H1 (cell line): ENCODE data around the gene COL2A1.

Source experiments
- POLR2AphosphoS5 ChIP-seq: IDR thresholded peaks from 2 replicates; pipeline ENCODE4 v1.6.1; 2011; ENCODE audit warnings: low read depth, low read length
- TEAD4 ChIP-seq: IDR thresholded peaks from 2 replicates; pipeline ENCODE4 v1.6.1; 2012; ENCODE audit warnings: low read depth, low read length, inconsistent platforms, mixed read lengths
- YY1 ChIP-seq: IDR thresholded peaks from 2 replicates; pipeline ENCODE4 v1.6.1; 2011; ENCODE audit warnings: low read depth, mild to moderate bottlenecking, low read length
- TF ChIP-seq, protein P1 (sequence below), 3 experiments: IDR thresholded peaks; 1 replicate in 2 of 3; 2 replicates in 1 of 3; pipeline versions ENCODE4 v1.5.1 to v1.6.1; 2011; ENCODE audit warnings: low read length in 3 of 3, mild to moderate bottlenecking in 3 of 3, inconsistent platforms in 2 of 3, low read depth in 1 of 3, moderate library complexity in 1 of 3; ENCODE audit not compliant: insufficient read depth in 1 of 3; ENCODE audit errors: control extremely low read depth in 1 of 3
- TF ChIP-seq, protein P2 (sequence below): IDR thresholded peaks from 2 replicates; pipeline ENCODE4 v1.6.1; 2012; ENCODE audit warnings: low read length, inconsistent platforms

DNA sequence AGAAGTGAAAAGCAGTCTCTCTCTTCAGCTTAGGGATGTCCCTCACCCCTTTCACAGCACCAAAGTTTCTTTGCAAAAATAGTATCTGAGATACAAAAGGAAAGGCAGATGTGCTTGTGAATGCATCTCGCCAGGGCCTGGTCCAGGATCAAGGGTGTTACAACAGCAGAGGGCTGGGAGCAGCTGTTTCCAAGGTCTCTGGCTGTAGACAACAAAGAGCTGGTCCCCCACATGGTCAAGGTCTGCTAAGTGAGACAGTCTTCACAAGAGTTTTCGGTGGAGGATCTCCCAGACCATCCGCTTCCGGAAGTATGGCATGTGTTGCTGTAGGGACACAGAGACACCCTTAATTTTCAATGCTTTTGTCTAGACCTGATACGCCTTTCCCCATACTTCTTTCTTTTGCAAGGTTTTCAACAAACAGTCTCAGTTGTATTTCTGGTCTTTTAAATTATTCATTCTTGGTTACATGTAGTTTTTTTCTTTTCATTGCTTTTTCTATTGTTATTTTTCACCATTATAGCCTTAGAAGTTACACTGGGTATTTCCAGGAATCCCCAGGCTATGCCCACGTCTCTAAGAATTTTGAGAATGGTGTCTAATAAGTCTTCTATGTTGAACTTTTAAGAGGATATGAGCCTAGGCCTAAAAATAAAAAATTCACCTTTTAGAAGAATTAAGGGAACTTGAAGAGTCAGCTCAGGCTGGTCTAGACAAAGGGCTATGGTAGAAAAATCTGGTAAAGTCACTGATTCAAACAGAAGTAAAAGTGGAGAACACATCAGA is 41.0 kb upstream of the COL2A1 start:
- TF ChIP-seq, protein P1, sequence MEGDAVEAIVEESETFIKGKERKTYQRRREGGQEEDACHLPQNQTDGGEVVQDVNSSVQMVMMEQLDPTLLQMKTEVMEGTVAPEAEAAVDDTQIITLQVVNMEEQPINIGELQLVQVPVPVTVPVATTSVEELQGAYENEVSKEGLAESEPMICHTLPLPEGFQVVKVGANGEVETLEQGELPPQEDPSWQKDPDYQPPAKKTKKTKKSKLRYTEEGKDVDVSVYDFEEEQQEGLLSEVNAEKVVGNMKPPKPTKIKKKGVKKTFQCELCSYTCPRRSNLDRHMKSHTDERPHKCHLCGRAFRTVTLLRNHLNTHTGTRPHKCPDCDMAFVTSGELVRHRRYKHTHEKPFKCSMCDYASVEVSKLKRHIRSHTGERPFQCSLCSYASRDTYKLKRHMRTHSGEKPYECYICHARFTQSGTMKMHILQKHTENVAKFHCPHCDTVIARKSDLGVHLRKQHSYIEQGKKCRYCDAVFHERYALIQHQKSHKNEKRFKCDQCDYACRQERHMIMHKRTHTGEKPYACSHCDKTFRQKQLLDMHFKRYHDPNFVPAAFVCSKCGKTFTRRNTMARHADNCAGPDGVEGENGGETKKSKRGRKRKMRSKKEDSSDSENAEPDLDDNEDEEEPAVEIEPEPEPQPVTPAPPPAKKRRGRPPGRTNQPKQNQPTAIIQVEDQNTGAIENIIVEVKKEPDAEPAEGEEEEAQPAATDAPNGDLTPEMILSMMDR (IDR thresholded peaks at IDR 0.05; ENCODE audit: control extremely low read depth in 1 of 3, insufficient read depth in 1 of 3, low read depth in 1 of 3, low read length in 3 of 3): no peak
- TF ChIP-seq, protein P2, sequence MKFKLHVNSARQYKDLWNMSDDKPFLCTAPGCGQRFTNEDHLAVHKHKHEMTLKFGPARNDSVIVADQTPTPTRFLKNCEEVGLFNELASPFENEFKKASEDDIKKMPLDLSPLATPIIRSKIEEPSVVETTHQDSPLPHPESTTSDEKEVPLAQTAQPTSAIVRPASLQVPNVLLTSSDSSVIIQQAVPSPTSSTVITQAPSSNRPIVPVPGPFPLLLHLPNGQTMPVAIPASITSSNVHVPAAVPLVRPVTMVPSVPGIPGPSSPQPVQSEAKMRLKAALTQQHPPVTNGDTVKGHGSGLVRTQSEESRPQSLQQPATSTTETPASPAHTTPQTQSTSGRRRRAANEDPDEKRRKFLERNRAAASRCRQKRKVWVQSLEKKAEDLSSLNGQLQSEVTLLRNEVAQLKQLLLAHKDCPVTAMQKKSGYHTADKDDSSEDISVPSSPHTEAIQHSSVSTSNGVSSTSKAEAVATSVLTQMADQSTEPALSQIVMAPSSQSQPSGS: no peak
- TF ChIP-seq TEAD4: no peak
- no peak for TF ChIP-seq YY1
- no peak for TF ChIP-seq POLR2AphosphoS5
